Neural cell (in vitro differentiated cells): ENCODE measurements around the gene CCNY. TPM values are rescaled to one million over a fixed set of nuclear protein-coding genes. Genes with fewer than 3 reads are reported as not detected.

Experiments
- H2AFZ ChIP-seq: fragments of 200-600, 300-800 bp; sonication (generic), shearing (Covaris generic); 2 replicates; pipeline ENCODE4 v1.6.0; 2014; ENCODE audit warnings: low read depth, mild to moderate bottlenecking, antibody characterized with exemption, low read length, moderate library complexity
- H3F3A ChIP-seq: fragments of 200-600 bp; shearing (Covaris generic); 2 replicates; pipeline ENCODE4 v1.6.1; 2016; ENCODE audit warnings: mild to moderate bottlenecking, moderate library complexity, mixed read lengths, antibody characterized with exemption, low read length; ENCODE audit not compliant: insufficient read depth, poor library complexity, severe bottlenecking
- H3K27ac ChIP-seq: fragments of 200-600, 300-800 bp; sonication (generic), shearing (Covaris generic); 2 replicates; pipeline ENCODE4 v1.5.1; 2014; ENCODE audit warnings: mild to moderate bottlenecking, low read length, moderate library complexity
- H3K27me3 ChIP-seq: fragments of 300-800, 200-600 bp; sonication (generic), shearing (Covaris generic); 2 replicates; pipeline ENCODE4 v1.6.0; 2014; ENCODE audit warnings: mild to moderate bottlenecking, low read depth, low read length, moderate library complexity; ENCODE audit not compliant: insufficient read depth
- H3K36me3 ChIP-seq: fragments of 300-800, 200-600 bp; sonication (generic), shearing (Covaris generic); 2 replicates; pipeline ENCODE4 v1.5.1; 2014; ENCODE audit warnings: mild to moderate bottlenecking, antibody characterized with exemption, low read length, moderate library complexity; ENCODE audit not compliant: insufficient read depth
- H3K4me2 ChIP-seq: fragments of 300-800, 200-600 bp; sonication (generic), shearing (Covaris generic); 2 replicates; pipeline ENCODE4 v1.6.0; 2014; ENCODE audit warnings: mild to moderate bottlenecking, low read length
- H3K4me3 ChIP-seq: fragments of 300-800, 200-600 bp; sonication (generic), shearing (Covaris generic); 2 replicates; pipeline ENCODE4 v1.5.1; 2014; ENCODE audit warnings: mild to moderate bottlenecking, low read length, moderate library complexity
- H3K79me2 ChIP-seq: fragments of 200-600 bp; shearing (Covaris generic); replicated peaks from 2 replicates; pipeline ENCODE4 v1.6.0; 2014; ENCODE audit warnings: mild to moderate bottlenecking, low read length, moderate library complexity; ENCODE audit not compliant: insufficient read depth
- H3K9ac ChIP-seq: fragments of 300-800, 200-600 bp; sonication (generic), shearing (Covaris generic); 2 replicates; pipeline ENCODE4 v1.6.1; 2016; ENCODE audit warnings: mild to moderate bottlenecking, low read length, mixed read lengths
- H3K9me2 ChIP-seq: fragments of 200-600 bp; shearing (Covaris generic); 2 replicates; pipeline ENCODE4 v1.6.1; 2016; ENCODE audit warnings: mild to moderate bottlenecking, low read length, mixed read lengths; ENCODE audit not compliant: insufficient read depth
- H3K9me3 ChIP-seq: fragments of 200-600, 300-800 bp; sonication (generic), shearing (Covaris generic); 2 replicates; pipeline ENCODE4 v1.6.1; 2016; ENCODE audit warnings: mild to moderate bottlenecking, mixed run types, low read length, moderate library complexity, mixed read lengths
- H4K20me1 ChIP-seq: fragments of 200-600 bp; shearing (Covaris generic); 2 replicates; pipeline ENCODE4 v1.6.1; 2016; ENCODE audit warnings: mild to moderate bottlenecking, mixed run types; ENCODE audit not compliant: insufficient read depth
- EP300 ChIP-seq: fragments of 450-650 bp; conservative IDR thresholded peaks from 2 replicates; pipeline ENCODE4 v1.6.1; 2014; ENCODE audit warnings: antibody characterized with exemption, mild to moderate bottlenecking, moderate library complexity; ENCODE audit not compliant: poor library complexity, severe bottlenecking
- EZH2 ChIP-seq: fragments of 200-600, 300-800 bp; shearing (Covaris generic), sonication (generic); IDR thresholded peaks from 2 replicates; pipeline ENCODE4 v1.6.1; 2014; ENCODE audit warnings: antibody characterized with exemption, low read length, borderline replicate concordance, mild to moderate bottlenecking; ENCODE audit not compliant: insufficient read depth, poor library complexity, severe bottlenecking
- MXI1 ChIP-seq: fragments of 450-650 bp; conservative IDR thresholded peaks from 2 replicates; pipeline ENCODE4 v1.6.1; 2014; ENCODE audit warnings: antibody characterized with exemption, mild to moderate bottlenecking; ENCODE audit not compliant: poor library complexity, severe bottlenecking
- POLR2AphosphoS5 ChIP-seq: IDR thresholded peaks from 2 replicates; pipeline ENCODE4 v1.6.1; 2012
- RAD21 ChIP-seq: fragments of 450-650 bp; conservative IDR thresholded peaks from 2 replicates; pipeline ENCODE4 v1.6.1; 2014; ENCODE audit warnings: antibody characterized with exemption, mild to moderate bottlenecking, moderate library complexity
- SMC3 ChIP-seq: fragments of 450-650 bp; conservative IDR thresholded peaks from 2 replicates; pipeline ENCODE4 v1.6.1; 2014; ENCODE audit warnings: antibody characterized with exemption, mild to moderate bottlenecking, moderate library complexity; ENCODE audit not compliant: poor library complexity
- TAF1 ChIP-seq: IDR thresholded peaks from 2 replicates; pipeline ENCODE4 v1.6.1; 2012; ENCODE audit warnings: low read depth
- polyA plus RNA-seq: library from polyadenylated mRNA; depleted of rRNA; stranded (reverse); fragments of >200 nt; gene quantifications from 2 replicates; pipeline ENCODE4 v1.2.3, GENCODE V29; 2014
- TF ChIP-seq, protein P1 (sequence below): IDR thresholded peaks from 2 replicates; pipeline ENCODE4 v1.6.1; 2012; ENCODE audit warnings: borderline replicate concordance
- TF ChIP-seq, protein P2 (sequence below): fragments of 450-650 bp; IDR thresholded peaks from 2 replicates; pipeline ENCODE4 v1.5.1; 2014; ENCODE audit warnings: antibody characterized with exemption, mild to moderate bottlenecking, moderate library complexity; ENCODE audit not compliant: poor library complexity, severe bottlenecking

The CCNY gene
- polyA plus RNA-seq, 1 donor from 2014 or later, result 36.4 TPM

DNA sequence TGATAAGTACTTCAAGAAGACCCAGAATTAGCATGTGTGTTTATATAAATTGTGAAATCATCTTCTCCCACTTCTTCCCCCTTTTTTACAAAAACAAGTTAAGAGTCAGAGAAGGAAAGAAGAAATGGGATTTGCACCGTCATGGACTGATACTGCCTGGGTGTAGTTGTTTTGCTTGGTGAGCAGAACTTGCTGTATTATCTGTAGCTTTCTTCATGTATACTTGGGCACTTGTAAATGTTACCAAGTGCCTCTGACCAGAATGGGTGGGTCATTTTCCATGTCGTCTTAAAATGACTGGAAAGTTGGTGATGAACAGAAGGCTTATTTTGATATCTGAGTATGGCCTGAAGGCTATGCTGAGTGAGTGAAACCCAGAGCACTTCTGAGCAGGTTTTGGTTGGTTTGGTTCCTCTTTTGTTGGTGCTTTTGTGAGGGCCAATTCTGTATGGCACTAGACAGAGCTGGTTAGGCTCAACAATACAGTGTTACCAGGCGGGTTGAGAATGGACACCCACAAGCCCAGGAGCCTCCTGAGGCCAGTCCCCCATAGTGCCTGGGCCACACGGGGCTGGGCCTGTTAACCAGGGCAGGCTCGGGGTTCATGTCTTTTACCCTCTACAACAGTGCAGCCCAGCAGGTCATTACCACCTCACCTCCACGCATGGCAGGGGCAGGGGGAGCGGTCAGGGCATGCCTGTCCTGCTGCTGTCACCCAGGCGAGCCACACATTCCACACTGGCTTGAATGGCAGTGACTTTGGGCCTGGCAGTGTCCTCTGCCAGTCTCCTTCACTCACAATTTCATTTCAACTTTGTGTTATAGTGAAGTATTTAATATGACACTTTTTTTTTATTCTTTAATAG, 115.1 kb downstream of the CCNY start:
- no peaks in the 10 kb centered on the region for H3K27me3 ChIP-seq
- no peaks in the 10 kb centered on the region for H4K20me1 ChIP-seq
- H3K9me2 ChIP-seq, result no peaks in the 10 kb centered on the region
- TF ChIP-seq RAD21, result no peak
- no peak overlapping the region for H3K9ac ChIP-seq
- no peak overlapping the region for H3K4me2 ChIP-seq
- no peak overlapping the region for H3K27ac ChIP-seq
- no peak overlapping the region for H2AFZ ChIP-seq
- H3K9me3 ChIP-seq, result no peaks in the 10 kb centered on the region
- H3K36me3 ChIP-seq, result no peaks in the 10 kb centered on the region
- H3K79me2 ChIP-seq, result peaks cover 29% of the 10 kb centered on the region
- H3K4me3 ChIP-seq, result no peak overlapping the region
- H3F3A ChIP-seq, result no peaks in the 10 kb centered on the region

DNA sequence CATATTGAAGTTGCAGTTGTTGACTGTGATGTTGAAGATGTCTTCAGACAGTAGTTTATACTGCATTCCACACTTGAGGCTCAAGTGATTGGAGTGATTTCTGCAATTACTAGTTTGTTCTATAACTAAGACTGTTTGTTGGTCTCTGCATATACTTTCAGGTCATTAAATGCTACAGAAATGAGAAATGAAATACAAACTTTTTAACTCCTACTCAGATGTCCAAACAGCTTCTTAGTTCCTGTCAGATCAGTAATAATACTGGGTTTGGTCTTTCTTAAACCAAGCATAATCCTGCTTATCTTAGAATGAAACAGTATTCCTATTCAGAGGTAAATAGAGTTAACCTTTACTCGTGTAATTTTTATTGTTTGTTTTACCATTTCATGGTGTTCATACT, 115.9 kb downstream of the CCNY start:
- Histone ChIP-seq H3F3A (no peaks in the 10 kb centered on the region), H3K9me2 (no peaks in the 10 kb centered on the region), H3K79me2 (peaks cover 27% of the 10 kb centered on the region), H2AFZ (no peak overlapping the region), H3K4me3 (no peak overlapping the region), H3K27me3 (no peaks in the 10 kb centered on the region), H3K4me2 (no peak overlapping the region), H3K9ac (no peak overlapping the region), H3K9me3 (no peaks in the 10 kb centered on the region), H4K20me1 (no peaks in the 10 kb centered on the region), H3K27ac (no peak overlapping the region), H3K36me3 (no peaks in the 10 kb centered on the region)
- no peak for TF ChIP-seq RAD21
- TF ChIP-seq TAF1, result no peak
- TF ChIP-seq POLR2AphosphoS5, result no peak
- no peak for TF ChIP-seq EZH2
- TF ChIP-seq SMC3, result no peak

DNA sequence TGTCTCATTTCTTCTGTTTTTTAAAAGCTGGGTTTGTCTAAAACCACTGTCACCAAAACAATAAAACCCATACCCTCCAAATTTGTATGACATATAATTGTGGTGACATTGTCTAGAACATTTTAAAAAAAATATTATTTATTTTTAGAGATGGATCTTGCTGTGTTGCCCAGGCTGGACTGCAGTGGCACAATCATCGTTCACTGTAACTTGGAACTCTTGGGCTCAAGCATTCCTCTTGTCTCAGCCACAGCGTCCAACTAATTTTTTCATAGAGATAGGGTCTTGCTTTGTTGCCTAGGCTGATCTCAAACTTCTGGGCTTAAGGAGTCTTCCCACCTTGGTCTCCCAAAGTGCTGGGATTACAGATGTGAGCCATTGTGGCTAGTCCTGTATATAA, 116.5 kb downstream of the CCNY start:
- H3K36me3 ChIP-seq, result no peaks in the 10 kb centered on the region
- H4K20me1 ChIP-seq, result no peaks in the 10 kb centered on the region
- H3K79me2 ChIP-seq, result peaks cover 29% of the 10 kb centered on the region

More for the DNA sequence above, 116.5 kb downstream of the CCNY start:
- Histone ChIP-seq H3K9me2 (no peaks in the 10 kb centered on the region), H3K9ac (no peak overlapping the region), H2AFZ (no peak overlapping the region), H3F3A (no peaks in the 10 kb centered on the region), H3K27ac (no peak overlapping the region), H3K4me3 (no peak overlapping the region), H3K9me3 (no peaks in the 10 kb centered on the region), H3K27me3 (no peaks in the 10 kb centered on the region), H3K4me2 (no peak overlapping the region)
- TF ChIP-seq, protein P1, sequence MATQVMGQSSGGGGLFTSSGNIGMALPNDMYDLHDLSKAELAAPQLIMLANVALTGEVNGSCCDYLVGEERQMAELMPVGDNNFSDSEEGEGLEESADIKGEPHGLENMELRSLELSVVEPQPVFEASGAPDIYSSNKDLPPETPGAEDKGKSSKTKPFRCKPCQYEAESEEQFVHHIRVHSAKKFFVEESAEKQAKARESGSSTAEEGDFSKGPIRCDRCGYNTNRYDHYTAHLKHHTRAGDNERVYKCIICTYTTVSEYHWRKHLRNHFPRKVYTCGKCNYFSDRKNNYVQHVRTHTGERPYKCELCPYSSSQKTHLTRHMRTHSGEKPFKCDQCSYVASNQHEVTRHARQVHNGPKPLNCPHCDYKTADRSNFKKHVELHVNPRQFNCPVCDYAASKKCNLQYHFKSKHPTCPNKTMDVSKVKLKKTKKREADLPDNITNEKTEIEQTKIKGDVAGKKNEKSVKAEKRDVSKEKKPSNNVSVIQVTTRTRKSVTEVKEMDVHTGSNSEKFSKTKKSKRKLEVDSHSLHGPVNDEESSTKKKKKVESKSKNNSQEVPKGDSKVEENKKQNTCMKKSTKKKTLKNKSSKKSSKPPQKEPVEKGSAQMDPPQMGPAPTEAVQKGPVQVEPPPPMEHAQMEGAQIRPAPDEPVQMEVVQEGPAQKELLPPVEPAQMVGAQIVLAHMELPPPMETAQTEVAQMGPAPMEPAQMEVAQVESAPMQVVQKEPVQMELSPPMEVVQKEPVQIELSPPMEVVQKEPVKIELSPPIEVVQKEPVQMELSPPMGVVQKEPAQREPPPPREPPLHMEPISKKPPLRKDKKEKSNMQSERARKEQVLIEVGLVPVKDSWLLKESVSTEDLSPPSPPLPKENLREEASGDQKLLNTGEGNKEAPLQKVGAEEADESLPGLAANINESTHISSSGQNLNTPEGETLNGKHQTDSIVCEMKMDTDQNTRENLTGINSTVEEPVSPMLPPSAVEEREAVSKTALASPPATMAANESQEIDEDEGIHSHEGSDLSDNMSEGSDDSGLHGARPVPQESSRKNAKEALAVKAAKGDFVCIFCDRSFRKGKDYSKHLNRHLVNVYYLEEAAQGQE, result no peak
- TF ChIP-seq SMC3 (no peak), TAF1 (no peak), EZH2 (no peak), RAD21 (no peak), POLR2AphosphoS5 (no peak), EP300 (no peak), MXI1 (no peak)
- TF ChIP-seq, protein P2, sequence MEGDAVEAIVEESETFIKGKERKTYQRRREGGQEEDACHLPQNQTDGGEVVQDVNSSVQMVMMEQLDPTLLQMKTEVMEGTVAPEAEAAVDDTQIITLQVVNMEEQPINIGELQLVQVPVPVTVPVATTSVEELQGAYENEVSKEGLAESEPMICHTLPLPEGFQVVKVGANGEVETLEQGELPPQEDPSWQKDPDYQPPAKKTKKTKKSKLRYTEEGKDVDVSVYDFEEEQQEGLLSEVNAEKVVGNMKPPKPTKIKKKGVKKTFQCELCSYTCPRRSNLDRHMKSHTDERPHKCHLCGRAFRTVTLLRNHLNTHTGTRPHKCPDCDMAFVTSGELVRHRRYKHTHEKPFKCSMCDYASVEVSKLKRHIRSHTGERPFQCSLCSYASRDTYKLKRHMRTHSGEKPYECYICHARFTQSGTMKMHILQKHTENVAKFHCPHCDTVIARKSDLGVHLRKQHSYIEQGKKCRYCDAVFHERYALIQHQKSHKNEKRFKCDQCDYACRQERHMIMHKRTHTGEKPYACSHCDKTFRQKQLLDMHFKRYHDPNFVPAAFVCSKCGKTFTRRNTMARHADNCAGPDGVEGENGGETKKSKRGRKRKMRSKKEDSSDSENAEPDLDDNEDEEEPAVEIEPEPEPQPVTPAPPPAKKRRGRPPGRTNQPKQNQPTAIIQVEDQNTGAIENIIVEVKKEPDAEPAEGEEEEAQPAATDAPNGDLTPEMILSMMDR, result no peak
